CD14-positive monocyte (primary cell): Measurements from ENCODE around the gene CSMD2. TPM values are rescaled to one million over a fixed set of nuclear protein-coding genes. Genes with fewer than 3 reads are reported as not detected.

ENCODE experiments used
- DNase-seq, 3 donors: peaks; one replicate each; pipeline ENCODE4 v3.0.0-alpha.2; 2011 to 2022
- H2AFZ ChIP-seq: 2 replicates; pipeline ENCODE4 v1.6.0; 2012; ENCODE audit warnings: mild to moderate bottlenecking, low read depth, low read length, inconsistent platforms; ENCODE audit not compliant: insufficient read depth, poor library complexity, severe bottlenecking
- H3K27ac ChIP-seq, 2 donors: 1 replicate in 1 of 2; 2 replicates in 1 of 2; pipeline ENCODE4 v1.5.1; 2012 to 2013; ENCODE audit warnings: low read length in 2 of 2, control low read depth in 1 of 2, inconsistent platforms in 1 of 2, low read depth in 1 of 2, mild to moderate bottlenecking in 1 of 2
- H3K27me3 ChIP-seq, 2 donors: one replicate each; pipeline versions ENCODE4 v1.6.0 to v1.6.1; 2011 to 2013; ENCODE audit warnings: low read length in 2 of 2; ENCODE audit not compliant: control insufficient read depth in 2 of 2, insufficient read depth in 2 of 2
- H3K36me3 ChIP-seq, 2 donors: replicated peaks in 1 of 2; 1 replicate in 1 of 2; 2 replicates in 1 of 2; pipeline versions ENCODE4 v1.5.1 to v1.6.1; 2012 to 2013; ENCODE audit warnings: low read length in 2 of 2, control low read depth in 1 of 2, inconsistent platforms in 1 of 2, mild to moderate bottlenecking in 1 of 2; ENCODE audit not compliant: insufficient read depth in 2 of 2, control insufficient read depth in 1 of 2
- H3K4me1 ChIP-seq, 2 donors: 1 replicate in 1 of 2; 2 replicates in 1 of 2; pipeline versions ENCODE4 v1.5.1 to v1.6.1; 2012 to 2013; ENCODE audit warnings: low read length in 2 of 2, control low read depth in 1 of 2, inconsistent platforms in 1 of 2, mild to moderate bottlenecking in 1 of 2, moderate library complexity in 1 of 2; ENCODE audit not compliant: insufficient read depth in 2 of 2, control insufficient read depth in 1 of 2
- H3K4me2 ChIP-seq: replicated peaks from 2 replicates; pipeline ENCODE3; 2012; ENCODE audit warnings: low read length, moderate library complexity, mild to moderate bottlenecking; ENCODE audit not compliant: poor library complexity, severe bottlenecking; ENCODE audit errors: extremely low read depth
- H3K4me3 ChIP-seq, 3 experiments: fragments of 200-600 bp in 1 of 3; sonication (generic) in 1 of 3; replicated peaks in 1 of 3; 1 replicate in 2 of 3; 2 replicates in 1 of 3; pipeline ENCODE4 v1.5.1; 2011 to 2013; ENCODE audit warnings: low read length in 3 of 3, mild to moderate bottlenecking in 3 of 3, control low read depth in 2 of 3, low read depth in 2 of 3, inconsistent platforms in 1 of 3, moderate library complexity in 1 of 3
- H3K79me2 ChIP-seq: 2 replicates; pipeline ENCODE4 v1.6.0; 2012; ENCODE audit warnings: mild to moderate bottlenecking, control low read depth, inconsistent platforms, low read length, moderate library complexity; ENCODE audit not compliant: insufficient read depth
- H3K9ac ChIP-seq: 2 replicates; pipeline ENCODE4 v1.6.0; 2017; ENCODE audit warnings: low read length, mild to moderate bottlenecking; ENCODE audit not compliant: insufficient read depth, poor library complexity, severe bottlenecking
- H3K9me3 ChIP-seq, 2 donors: replicated peaks in 1 of 2; 1 replicate in 1 of 2; 2 replicates in 1 of 2; pipeline versions ENCODE4 v1.5.1 to v1.6.1; 2012 to 2013; ENCODE audit warnings: low read length in 2 of 2, control low read depth in 1 of 2; ENCODE audit not compliant: control insufficient read depth in 1 of 2, insufficient read depth in 1 of 2
- H4K20me1 ChIP-seq: 2 replicates; pipeline ENCODE4 v1.6.0; 2012; ENCODE audit warnings: mild to moderate bottlenecking, low read length, control low read depth, moderate library complexity; ENCODE audit not compliant: insufficient read depth
- H3K27ac Mint-ChIP-seq, 7 donors: one replicate each; pipeline ENCODE4 v1.8.0; 2020; ENCODE audit warnings: mild to moderate bottlenecking in 7 of 7, mixed read lengths in 7 of 7, moderate library complexity in 6 of 7, inconsistent platforms in 2 of 7
- H3K27me3 Mint-ChIP-seq, 3 donors: one replicate each; pipeline ENCODE4 v1.8.0; 2021 to 2022; ENCODE audit warnings: low read depth in 3 of 3, mild to moderate bottlenecking in 3 of 3, mixed read lengths in 3 of 3, moderate library complexity in 3 of 3, inconsistent platforms in 1 of 3
- H3K36me3 Mint-ChIP-seq, 2 donors: one replicate each; pipeline ENCODE4 v1.8.0; 2020; ENCODE audit warnings: mixed read lengths in 2 of 2, inconsistent platforms in 1 of 2, mild to moderate bottlenecking in 1 of 2
- H3K4me1 Mint-ChIP-seq: one replicate; pipeline ENCODE4 v1.8.0; 2020; ENCODE audit warnings: mild to moderate bottlenecking, mixed read lengths
- H3K4me3 Mint-ChIP-seq, 2 donors: one replicate each; pipeline ENCODE4 v1.8.0; 2020; ENCODE audit warnings: mild to moderate bottlenecking in 2 of 2, mixed read lengths in 2 of 2, moderate library complexity in 1 of 2
- H3K9me3 Mint-ChIP-seq, 7 donors: one replicate each; pipeline ENCODE4 v1.8.0; 2020 to 2022; ENCODE audit warnings: mixed read lengths in 7 of 7, mild to moderate bottlenecking in 6 of 7, moderate library complexity in 6 of 7, inconsistent platforms in 2 of 7
- CTCF ChIP-seq: fragments of 200-600 bp; IDR thresholded peaks from one replicate; pipeline ENCODE4 v1.8.0; 2022; ENCODE audit warnings: antibody characterized with exemption, mild to moderate bottlenecking
- WGBS: methylation state at CpG from one replicate; pipeline ENCODE4 v1.1.5; 2013; ENCODE audit warnings: missing lambda C conversion rate; ENCODE audit not compliant: insufficient coverage; 5-methylcytosine and 5-hydroxymethylcytosine counted together
- intact Hi-C, 2 donors: fragments of 100-400 bp; cut with micrococcal nuclease; formaldehyde crosslinking; loops; one replicate each; pipeline versions ENCODE4 v1.15.0 to v1.15.1; 2023
- polyA plus RNA-seq, 3 donors: library from polyadenylated mRNA; depleted of rRNA in 1 of 3; unstranded in 2 of 3; stranded (reverse) in 1 of 3; fragments of 300-500 nt in 2 of 3; fragments of >200 nt in 1 of 3; fragmentation: Illumina TruSeq in 2 of 3; gene quantifications; 1 replicate in 2 of 3; 2 replicates in 1 of 3; pipeline ENCODE4 v1.2.3, GENCODE V29; 2012 to 2021

The CSMD2 gene
- polyA plus RNA-seq, 3 donors: 0.04 TPM; not detected in 2

GRCh38 chr1:33532250-33532649, 632.8 kb downstream of the CSMD2 start:
- Histone ChIP-seq H4K20me1 (no peaks in the 10 kb centered on the region), H3K27me3 (peaks cover 0 to 2% of the 10 kb centered on the region in 2 donors), H3K4me3 (no peak overlapping the region), H3K27ac (no peak overlapping the region), H3K4me1 (no peaks in the 10 kb centered on the region), H3K9me3 (no peaks in the 10 kb centered on the region), H2AFZ (no peak overlapping the region), H3K36me3 (no peaks in the 10 kb centered on the region), H3K79me2 (no peaks in the 10 kb centered on the region), H3K9ac (no peak overlapping the region), H3K4me2 (no peak overlapping the region)
- Mint-ChIP-seq H3K27me3 (peaks cover 5 to 20% (median 18%) of the 10 kb centered on the region in 3 donors), H3K9me3 (peaks cover 0 to 8% (median 2%) of the 10 kb centered on the region in 7 donors), H3K36me3 (no peaks in the 10 kb centered on the region), H3K27ac (no peak overlapping the region), H3K4me1 (no peaks in the 10 kb centered on the region), H3K4me3 (no peak overlapping the region)
- no peak for DNase-seq
- 85% methylated on average over 2 of the region's 3 CpGs for WGBS
- intact Hi-C loops: no loop called here
- no peak for TF ChIP-seq CTCF

GRCh38 chr1:33529957-33530356, 635.1 kb downstream of the CSMD2 start:
- Histone ChIP-seq H3K9me3 (peaks cover 0 to under 1% of the 10 kb centered on the region in 2 donors), H3K4me1 (no peaks in the 10 kb centered on the region), H3K27ac (no peak overlapping the region), H4K20me1 (no peaks in the 10 kb centered on the region), H3K79me2 (no peaks in the 10 kb centered on the region), H3K4me2 (no peak overlapping the region), H3K36me3 (no peaks in the 10 kb centered on the region), H3K27me3 (peaks cover 0 to 2% of the 10 kb centered on the region in 2 donors), H3K9ac (no peak overlapping the region), H2AFZ (no peak overlapping the region), H3K4me3 (no peak overlapping the region)
- intact Hi-C loops: no loop called here
- no peak for TF ChIP-seq CTCF
- Mint-ChIP-seq H3K4me1 (no peaks in the 10 kb centered on the region), H3K9me3 (peaks cover 0 to 8% (median under 1%) of the 10 kb centered on the region in 7 donors), H3K27me3 (peaks cover 4 to 20% (median 11%) of the 10 kb centered on the region in 3 donors), H3K4me3 (no peak overlapping the region), H3K27ac (no peak overlapping the region), H3K36me3 (no peaks in the 10 kb centered on the region)
- WGBS: no CpG with 5 or more reads among the region's 1 CpG
- no peak for DNase-seq
